Ascending aorta (tissue), 2 donors: ENCODE measurements around the gene APPL2. TPM values are rescaled to one million over a fixed set of nuclear protein-coding genes. Genes with fewer than 3 reads are reported as not detected.

Experiments used
- DNase-seq, 2 donors: peaks; one replicate each; pipeline ENCODE4 v3.0.0-alpha.2; 2019; ENCODE audit warnings: low spot score in 2 of 2
- H3K27ac ChIP-seq, 2 donors: fragments of 200-600 bp; sonication (generic); one replicate each; pipeline ENCODE4 v1.5.1; 2016 to 2017; ENCODE audit warnings: mild to moderate bottlenecking in 1 of 2
- H3K27me3 ChIP-seq: fragments of 200-600 bp; sonication (generic); one replicate; pipeline ENCODE4 v1.5.1; 2017
- H3K36me3 ChIP-seq, 2 donors: fragments of 200-600 bp; sonication (generic); one replicate each; pipeline ENCODE4 v1.5.1; 2016
- H3K4me1 ChIP-seq, 2 donors: fragments of 200-600 bp; sonication (generic); one replicate each; pipeline ENCODE4 v1.5.1; 2016 to 2017; ENCODE audit warnings: mild to moderate bottlenecking in 1 of 2
- H3K4me3 ChIP-seq, 2 donors: fragments of 200-600 bp; sonication (generic); one replicate each; pipeline ENCODE4 v1.5.1; 2016 to 2017; ENCODE audit warnings: mild to moderate bottlenecking in 1 of 2
- H3K9me3 ChIP-seq, 2 donors: fragments of 200-600 bp; sonication (generic); one replicate each; pipeline ENCODE4 v1.5.1; 2016
- CTCF ChIP-seq, 3 experiments: fragments of 200-600 bp in 2 of 3; fragments of 450-650 bp in 1 of 3; sonication (generic) in 2 of 3; IDR thresholded peaks; one replicate each; pipeline ENCODE4 v1.5.1; 2016 to 2019; ENCODE audit warnings: antibody characterized with exemption in 3 of 3, mild to moderate bottlenecking in 1 of 3, moderate library complexity in 1 of 3
- intact Hi-C: fragments of 100-400 bp; cut with DNase I; formaldehyde crosslinking; loops from one replicate; pipeline ENCODE4 v1.15.1; 2023
- total RNA-seq: library from RNA; depleted of rRNA; stranded (reverse); fragments of >200 nt; gene quantifications from one replicate; pipeline ENCODE4 v1.1.0, GENCODE V29; 2016

The APPL2 gene
- total RNA-seq, 1 donor from 2014 or later: 4.6 TPM

GRCh38 chr12:105239304-105239703 is 3.3 kb upstream of the APPL2 start:
- Histone ChIP-seq H3K27me3 (no peaks in the 10 kb centered on the region), H3K9me3 (no peaks in the 10 kb centered on the region), H3K36me3 (no peaks in the 10 kb centered on the region), H3K4me1 (peaks cover 2 to 6% of the 10 kb centered on the region in 2 donors), H3K27ac (no peak overlapping the region), H3K4me3 (no peak overlapping the region)
- TF ChIP-seq CTCF (IDR thresholded peaks at IDR 0.05): no peak
- intact Hi-C loops: no loop called here
- no peak for DNase-seq

- Histone ChIP-seq H3K4me3 (no peak overlapping the region), H3K27me3 (no peaks in the 10 kb centered on the region), H3K27ac (no peak overlapping the region), H3K9me3 (no peaks in the 10 kb centered on the region), H3K4me1 (peaks cover 15 to 18% of the 10 kb centered on the region in 2 donors), H3K36me3 (no peaks in the 10 kb centered on the region)
- TF ChIP-seq CTCF (IDR thresholded peaks at IDR 0.05): no peak
- intact Hi-C loops: loop anchor here (2.0 kb wide), 2 partner anchors 17 to 93 kb away; partner anchors contain the start of gene C12orf75
- DNase-seq: no peak
Observed at GRCh38 chr12:105237666-105238065, 1.7 kb upstream of the APPL2 start.

- H3K4me1 ChIP-seq: peaks cover 15 to 28% of the 10 kb centered on the region in 2 donors
- no peak for DNase-seq
Observed at GRCh38 chr12:105235281-105235731, 668 bp downstream of the APPL2 start.

GRCh38 chr12:105234197-105234596 is 1.8 kb downstream of the APPL2 start:
- H3K27ac ChIP-seq: peak overlapping the region in 1 of 2 donors; percentile 95
- no peak for TF ChIP-seq CTCF (IDR thresholded peaks at IDR 0.05)

More at GRCh38 chr12:105235281-105235731, 668 bp downstream of the APPL2 start:
- Histone ChIP-seq H3K27me3 (no peaks in the 10 kb centered on the region), H3K9me3 (no peaks in the 10 kb centered on the region), H3K36me3 (no peaks in the 10 kb centered on the region), H3K27ac (peak overlapping the region; percentile 82 to 95), H3K4me3 (peak overlapping the region; percentile 66 to 92)
- intact Hi-C loops: loop anchor here (2.0 kb wide), 1 partner anchor 147 kb away; no protein-coding TSS in a partner anchor
- TF ChIP-seq CTCF (IDR thresholded peaks at IDR 0.05): no peak

GRCh38 chr12:105233041-105233905 is 2.7 kb downstream of the APPL2 start:
- Histone ChIP-seq H3K27ac (no peak overlapping the region), H3K4me3 (peak overlapping the region; percentile 19 to 92), H3K4me1 (peaks cover 15 to 31% of the 10 kb centered on the region in 2 donors), H3K9me3 (no peaks in the 10 kb centered on the region), H3K27me3 (no peaks in the 10 kb centered on the region), H3K36me3 (peaks cover 3 to 10% of the 10 kb centered on the region in 2 donors)
- intact Hi-C loops: no loop called here
- TF ChIP-seq CTCF (IDR thresholded peaks at IDR 0.05): no peak
- no peak for DNase-seq

More at GRCh38 chr12:105234197-105234596, 1.8 kb downstream of the APPL2 start:
- DNase-seq: no peak
- peaks cover 15 to 31% of the 10 kb centered on the region in 2 donors for H3K4me1 ChIP-seq
- H3K36me3 ChIP-seq: peaks cover 0 to 1% of the 10 kb centered on the region in 2 donors
- intact Hi-C loops: loop anchor here (2.0 kb wide), 1 partner anchor 149 kb away; no protein-coding TSS in a partner anchor
- no peaks in the 10 kb centered on the region for H3K27me3 ChIP-seq
- H3K4me3 ChIP-seq: peak overlapping the region; percentile 66 to 92
- H3K9me3 ChIP-seq: no peaks in the 10 kb centered on the region
